Neural cell (in vitro differentiated cells): ENCODE results near the gene RRP15. TPM values are rescaled to one million over a fixed set of nuclear protein-coding genes. Genes with fewer than 3 reads are reported as not detected.

Experiments
- H2AFZ ChIP-seq: fragments of 200-600, 300-800 bp; sonication (generic), shearing (Covaris generic); 2 replicates; pipeline ENCODE4 v1.6.0; 2014; ENCODE audit warnings: low read depth, mild to moderate bottlenecking, antibody characterized with exemption, low read length, moderate library complexity
- H3F3A ChIP-seq: fragments of 200-600 bp; shearing (Covaris generic); 2 replicates; pipeline ENCODE4 v1.6.1; 2016; ENCODE audit warnings: mild to moderate bottlenecking, moderate library complexity, mixed read lengths, antibody characterized with exemption, low read length; ENCODE audit not compliant: insufficient read depth, poor library complexity, severe bottlenecking
- H3K27ac ChIP-seq: fragments of 200-600, 300-800 bp; sonication (generic), shearing (Covaris generic); 2 replicates; pipeline ENCODE4 v1.5.1; 2014; ENCODE audit warnings: mild to moderate bottlenecking, low read length, moderate library complexity
- H3K27me3 ChIP-seq: fragments of 300-800, 200-600 bp; sonication (generic), shearing (Covaris generic); 2 replicates; pipeline ENCODE4 v1.6.0; 2014; ENCODE audit warnings: mild to moderate bottlenecking, low read depth, low read length, moderate library complexity; ENCODE audit not compliant: insufficient read depth
- H3K36me3 ChIP-seq: fragments of 300-800, 200-600 bp; sonication (generic), shearing (Covaris generic); 2 replicates; pipeline ENCODE4 v1.5.1; 2014; ENCODE audit warnings: mild to moderate bottlenecking, antibody characterized with exemption, low read length, moderate library complexity; ENCODE audit not compliant: insufficient read depth
- H3K4me2 ChIP-seq: fragments of 300-800, 200-600 bp; sonication (generic), shearing (Covaris generic); 2 replicates; pipeline ENCODE4 v1.6.0; 2014; ENCODE audit warnings: mild to moderate bottlenecking, low read length
- H3K4me3 ChIP-seq: fragments of 300-800, 200-600 bp; sonication (generic), shearing (Covaris generic); 2 replicates; pipeline ENCODE4 v1.5.1; 2014; ENCODE audit warnings: mild to moderate bottlenecking, low read length, moderate library complexity
- H3K79me2 ChIP-seq: fragments of 200-600 bp; shearing (Covaris generic); replicated peaks from 2 replicates; pipeline ENCODE4 v1.6.0; 2014; ENCODE audit warnings: mild to moderate bottlenecking, low read length, moderate library complexity; ENCODE audit not compliant: insufficient read depth
- H3K9ac ChIP-seq: fragments of 300-800, 200-600 bp; sonication (generic), shearing (Covaris generic); 2 replicates; pipeline ENCODE4 v1.6.1; 2016; ENCODE audit warnings: mild to moderate bottlenecking, low read length, mixed read lengths
- H3K9me2 ChIP-seq: fragments of 200-600 bp; shearing (Covaris generic); 2 replicates; pipeline ENCODE4 v1.6.1; 2016; ENCODE audit warnings: mild to moderate bottlenecking, low read length, mixed read lengths; ENCODE audit not compliant: insufficient read depth
- H3K9me3 ChIP-seq: fragments of 200-600, 300-800 bp; sonication (generic), shearing (Covaris generic); 2 replicates; pipeline ENCODE4 v1.6.1; 2016; ENCODE audit warnings: mild to moderate bottlenecking, mixed run types, low read length, moderate library complexity, mixed read lengths
- H4K20me1 ChIP-seq: fragments of 200-600 bp; shearing (Covaris generic); 2 replicates; pipeline ENCODE4 v1.6.1; 2016; ENCODE audit warnings: mild to moderate bottlenecking, mixed run types; ENCODE audit not compliant: insufficient read depth
- EP300 ChIP-seq: fragments of 450-650 bp; conservative IDR thresholded peaks from 2 replicates; pipeline ENCODE4 v1.6.1; 2014; ENCODE audit warnings: antibody characterized with exemption, mild to moderate bottlenecking, moderate library complexity; ENCODE audit not compliant: poor library complexity, severe bottlenecking
- EZH2 ChIP-seq: fragments of 200-600, 300-800 bp; shearing (Covaris generic), sonication (generic); IDR thresholded peaks from 2 replicates; pipeline ENCODE4 v1.6.1; 2014; ENCODE audit warnings: antibody characterized with exemption, low read length, borderline replicate concordance, mild to moderate bottlenecking; ENCODE audit not compliant: insufficient read depth, poor library complexity, severe bottlenecking
- MXI1 ChIP-seq: fragments of 450-650 bp; conservative IDR thresholded peaks from 2 replicates; pipeline ENCODE4 v1.6.1; 2014; ENCODE audit warnings: antibody characterized with exemption, mild to moderate bottlenecking; ENCODE audit not compliant: poor library complexity, severe bottlenecking
- POLR2AphosphoS5 ChIP-seq: IDR thresholded peaks from 2 replicates; pipeline ENCODE4 v1.6.1; 2012
- RAD21 ChIP-seq: fragments of 450-650 bp; conservative IDR thresholded peaks from 2 replicates; pipeline ENCODE4 v1.6.1; 2014; ENCODE audit warnings: antibody characterized with exemption, mild to moderate bottlenecking, moderate library complexity
- SMC3 ChIP-seq: fragments of 450-650 bp; conservative IDR thresholded peaks from 2 replicates; pipeline ENCODE4 v1.6.1; 2014; ENCODE audit warnings: antibody characterized with exemption, mild to moderate bottlenecking, moderate library complexity; ENCODE audit not compliant: poor library complexity
- TAF1 ChIP-seq: IDR thresholded peaks from 2 replicates; pipeline ENCODE4 v1.6.1; 2012; ENCODE audit warnings: low read depth
- polyA plus RNA-seq: library from polyadenylated mRNA; depleted of rRNA; stranded (reverse); fragments of >200 nt; gene quantifications from 2 replicates; pipeline ENCODE4 v1.2.3, GENCODE V29; 2014
- TF ChIP-seq, protein P1 (sequence below): fragments of 450-650 bp; IDR thresholded peaks from 2 replicates; pipeline ENCODE4 v1.5.1; 2014; ENCODE audit warnings: antibody characterized with exemption, mild to moderate bottlenecking, moderate library complexity; ENCODE audit not compliant: poor library complexity, severe bottlenecking
- TF ChIP-seq, protein P2 (sequence below): IDR thresholded peaks from 2 replicates; pipeline ENCODE4 v1.6.1; 2012; ENCODE audit warnings: borderline replicate concordance

The RRP15 gene
- polyA plus RNA-seq, 1 donor from 2014 or later, result 5.4 TPM

DNA sequence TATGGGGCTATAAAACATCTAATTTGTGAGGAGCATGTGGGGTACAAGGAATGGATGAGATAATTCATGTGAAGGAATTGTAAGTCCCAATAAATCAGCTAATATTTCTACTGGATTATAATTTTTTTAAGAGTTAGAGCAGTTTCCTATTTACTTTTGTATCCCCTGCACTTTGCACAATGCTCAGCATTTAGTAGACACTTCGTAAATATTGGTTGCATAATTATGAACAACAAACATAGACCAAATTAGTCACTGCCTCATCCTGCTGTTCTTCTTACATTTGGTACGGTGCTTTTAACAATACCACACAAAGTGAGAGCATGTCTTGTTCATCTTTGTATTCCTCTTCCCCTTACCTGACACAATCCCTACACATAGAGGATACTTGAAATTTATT, 27.1 kb upstream of the RRP15 start:
- H3K36me3 ChIP-seq, result no peaks in the 10 kb centered on the region
- no peak overlapping the region for H2AFZ ChIP-seq
- no peak overlapping the region for H3K9ac ChIP-seq
- no peaks in the 10 kb centered on the region for H3K9me2 ChIP-seq
- H3K9me3 ChIP-seq, result peaks cover 6% of the 10 kb centered on the region
- TF ChIP-seq, protein P1, sequence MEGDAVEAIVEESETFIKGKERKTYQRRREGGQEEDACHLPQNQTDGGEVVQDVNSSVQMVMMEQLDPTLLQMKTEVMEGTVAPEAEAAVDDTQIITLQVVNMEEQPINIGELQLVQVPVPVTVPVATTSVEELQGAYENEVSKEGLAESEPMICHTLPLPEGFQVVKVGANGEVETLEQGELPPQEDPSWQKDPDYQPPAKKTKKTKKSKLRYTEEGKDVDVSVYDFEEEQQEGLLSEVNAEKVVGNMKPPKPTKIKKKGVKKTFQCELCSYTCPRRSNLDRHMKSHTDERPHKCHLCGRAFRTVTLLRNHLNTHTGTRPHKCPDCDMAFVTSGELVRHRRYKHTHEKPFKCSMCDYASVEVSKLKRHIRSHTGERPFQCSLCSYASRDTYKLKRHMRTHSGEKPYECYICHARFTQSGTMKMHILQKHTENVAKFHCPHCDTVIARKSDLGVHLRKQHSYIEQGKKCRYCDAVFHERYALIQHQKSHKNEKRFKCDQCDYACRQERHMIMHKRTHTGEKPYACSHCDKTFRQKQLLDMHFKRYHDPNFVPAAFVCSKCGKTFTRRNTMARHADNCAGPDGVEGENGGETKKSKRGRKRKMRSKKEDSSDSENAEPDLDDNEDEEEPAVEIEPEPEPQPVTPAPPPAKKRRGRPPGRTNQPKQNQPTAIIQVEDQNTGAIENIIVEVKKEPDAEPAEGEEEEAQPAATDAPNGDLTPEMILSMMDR, result no peak
- TF ChIP-seq TAF1, result no peak
- no peak for TF ChIP-seq EZH2
- TF ChIP-seq, protein P2, sequence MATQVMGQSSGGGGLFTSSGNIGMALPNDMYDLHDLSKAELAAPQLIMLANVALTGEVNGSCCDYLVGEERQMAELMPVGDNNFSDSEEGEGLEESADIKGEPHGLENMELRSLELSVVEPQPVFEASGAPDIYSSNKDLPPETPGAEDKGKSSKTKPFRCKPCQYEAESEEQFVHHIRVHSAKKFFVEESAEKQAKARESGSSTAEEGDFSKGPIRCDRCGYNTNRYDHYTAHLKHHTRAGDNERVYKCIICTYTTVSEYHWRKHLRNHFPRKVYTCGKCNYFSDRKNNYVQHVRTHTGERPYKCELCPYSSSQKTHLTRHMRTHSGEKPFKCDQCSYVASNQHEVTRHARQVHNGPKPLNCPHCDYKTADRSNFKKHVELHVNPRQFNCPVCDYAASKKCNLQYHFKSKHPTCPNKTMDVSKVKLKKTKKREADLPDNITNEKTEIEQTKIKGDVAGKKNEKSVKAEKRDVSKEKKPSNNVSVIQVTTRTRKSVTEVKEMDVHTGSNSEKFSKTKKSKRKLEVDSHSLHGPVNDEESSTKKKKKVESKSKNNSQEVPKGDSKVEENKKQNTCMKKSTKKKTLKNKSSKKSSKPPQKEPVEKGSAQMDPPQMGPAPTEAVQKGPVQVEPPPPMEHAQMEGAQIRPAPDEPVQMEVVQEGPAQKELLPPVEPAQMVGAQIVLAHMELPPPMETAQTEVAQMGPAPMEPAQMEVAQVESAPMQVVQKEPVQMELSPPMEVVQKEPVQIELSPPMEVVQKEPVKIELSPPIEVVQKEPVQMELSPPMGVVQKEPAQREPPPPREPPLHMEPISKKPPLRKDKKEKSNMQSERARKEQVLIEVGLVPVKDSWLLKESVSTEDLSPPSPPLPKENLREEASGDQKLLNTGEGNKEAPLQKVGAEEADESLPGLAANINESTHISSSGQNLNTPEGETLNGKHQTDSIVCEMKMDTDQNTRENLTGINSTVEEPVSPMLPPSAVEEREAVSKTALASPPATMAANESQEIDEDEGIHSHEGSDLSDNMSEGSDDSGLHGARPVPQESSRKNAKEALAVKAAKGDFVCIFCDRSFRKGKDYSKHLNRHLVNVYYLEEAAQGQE, result no peak
- no peak for TF ChIP-seq MXI1
- TF ChIP-seq EP300, result no peak
- no peak for TF ChIP-seq RAD21
- TF ChIP-seq SMC3, result no peak
- TF ChIP-seq POLR2AphosphoS5, result no peak
- no peaks in the 10 kb centered on the region for H3K79me2 ChIP-seq
- H3K27me3 ChIP-seq, result no peaks in the 10 kb centered on the region
- H3K4me3 ChIP-seq, result no peak overlapping the region
- no peaks in the 10 kb centered on the region for H4K20me1 ChIP-seq
- no peak overlapping the region for H3K4me2 ChIP-seq
- no peak overlapping the region for H3K27ac ChIP-seq
- H3F3A ChIP-seq, result no peaks in the 10 kb centered on the region

DNA sequence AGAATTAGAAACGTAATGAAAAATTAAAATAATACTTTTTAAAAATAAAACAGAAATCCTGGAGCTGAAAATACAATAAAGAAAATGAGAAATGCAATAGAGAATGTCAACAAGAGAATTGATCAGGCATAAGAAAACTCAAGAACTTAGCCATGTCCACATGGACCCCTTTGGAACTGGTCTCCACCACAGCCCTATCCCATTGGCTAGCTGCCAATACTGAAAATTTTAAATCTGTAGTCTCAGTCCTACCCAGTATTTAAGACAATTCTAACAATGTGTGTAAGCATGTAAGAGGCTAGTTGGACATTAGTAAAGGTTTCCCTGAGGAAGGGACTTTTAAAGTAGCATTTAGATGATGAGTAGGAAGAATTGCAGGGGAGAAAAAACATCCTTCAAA, 25.8 kb upstream of the RRP15 start:
- no peak overlapping the region for H2AFZ ChIP-seq
- H3K36me3 ChIP-seq, result no peaks in the 10 kb centered on the region
- no peaks in the 10 kb centered on the region for H3K9me2 ChIP-seq
- H3K9ac ChIP-seq, result no peak overlapping the region
- no peaks in the 10 kb centered on the region for H3F3A ChIP-seq
- H3K9me3 ChIP-seq, result peaks cover 6% of the 10 kb centered on the region
- no peak overlapping the region for H3K27ac ChIP-seq
- no peak overlapping the region for H3K4me2 ChIP-seq
- H4K20me1 ChIP-seq, result no peaks in the 10 kb centered on the region
- H3K27me3 ChIP-seq, result no peaks in the 10 kb centered on the region
- H3K4me3 ChIP-seq, result no peak overlapping the region
- TF ChIP-seq, protein P1, result no peak
- TF ChIP-seq EP300 (no peak), POLR2AphosphoS5 (no peak), SMC3 (no peak), TAF1 (no peak), MXI1 (no peak), EZH2 (no peak), RAD21 (no peak)
- TF ChIP-seq, protein P2, result no peak
- H3K79me2 ChIP-seq, result no peaks in the 10 kb centered on the region
